Activated naive CD4-positive, alpha-beta T cell treated with Interleukin-2 at 50 U/mL for 16 hours (primary cell): Measurements from ENCODE around the gene MTHFD2L.
"Not testable (repeated sequence)": the region's sequence is repeated elsewhere in the genome, so short reads cannot be mapped to it uniquely, and the experiment has no call there.

Experiments used
- DNase-seq: peaks from one replicate; pipeline ENCODE4 v3.0.0-alpha.2; 2020

Gene MTHFD2L

GRCh38 chr4:74157561-74158465, at the start of gene MTHFD2L:
TSS of gene MTHFD2L (plus strand) at chr4:74158118. CDS start at chr4:74158139, 21 bp downstream.
- DNase-seq: peak; percentile 83

GRCh38 chr4:74108457-74109115, 49.3 kb upstream of the MTHFD2L start:
- no peak for DNase-seq

DNA sequence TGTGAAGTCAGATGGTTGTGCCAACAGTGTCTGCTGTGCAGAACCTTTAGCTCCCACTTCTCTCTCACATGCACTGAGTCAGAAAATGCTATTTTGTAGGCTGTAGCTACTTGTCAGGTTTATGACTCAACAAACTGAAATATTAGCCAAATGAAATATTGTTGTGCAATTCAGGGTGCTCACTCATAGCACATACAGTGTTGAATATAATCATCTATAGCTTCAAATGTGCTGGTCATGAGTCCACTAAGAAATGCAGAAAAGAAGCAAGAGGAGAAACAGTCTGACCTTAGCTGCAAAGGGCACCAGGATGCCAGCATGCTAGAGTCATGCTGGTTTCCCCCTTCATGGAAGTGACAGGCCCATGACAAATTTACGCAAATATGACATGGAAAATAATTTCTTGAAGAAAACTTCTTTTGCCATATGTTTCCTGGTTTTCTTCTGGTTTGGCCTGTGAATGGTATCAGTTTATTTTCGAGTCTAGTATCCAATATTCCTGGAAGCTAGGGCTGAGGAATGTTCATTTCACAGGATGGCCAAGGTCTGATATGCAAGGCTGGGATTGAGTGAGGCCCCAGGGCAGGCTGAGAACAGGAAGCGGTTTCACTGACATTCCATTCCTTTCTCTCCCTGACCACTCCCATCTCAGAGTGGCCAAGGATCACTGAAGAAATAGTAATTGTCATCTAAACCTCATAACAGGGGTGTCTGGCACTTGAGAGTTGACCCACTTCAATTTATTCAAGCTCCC, 48.6 kb upstream of the MTHFD2L start:
- DNase-seq: no peak

DNA sequence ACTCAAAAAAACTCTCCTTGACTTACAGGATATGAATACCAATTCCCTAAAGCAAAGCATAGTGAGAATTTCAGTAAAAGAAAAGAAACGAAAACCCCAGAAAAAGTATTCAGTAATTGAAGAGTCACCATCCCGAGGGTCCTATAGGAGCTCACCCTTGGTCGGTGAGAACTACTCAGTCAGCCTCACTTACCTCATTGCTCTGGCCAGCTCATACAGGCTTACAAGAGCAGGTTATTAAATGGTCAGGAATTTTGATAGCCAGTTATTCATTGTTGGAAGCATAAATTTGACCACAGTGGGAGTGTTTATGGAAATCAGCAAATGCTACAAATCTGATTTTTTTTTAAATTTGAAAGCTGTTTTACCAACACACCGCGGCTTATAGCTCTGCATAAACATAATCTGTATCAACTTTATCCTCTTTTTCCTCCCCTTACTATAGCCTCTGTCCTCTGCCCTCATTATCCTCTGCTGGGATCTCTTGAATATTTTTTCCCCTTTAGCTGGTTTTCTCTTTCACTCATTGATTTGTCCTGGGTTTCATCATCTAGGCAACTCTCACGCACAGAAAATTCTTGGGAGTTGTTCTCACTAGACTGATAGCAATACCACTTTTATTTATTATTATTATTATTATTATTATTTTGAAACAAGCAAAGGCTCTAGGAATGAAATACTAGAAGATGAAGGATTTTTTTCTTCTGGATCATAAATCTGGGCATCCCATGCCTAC, 47.9 kb upstream of the MTHFD2L start:
- no peak for DNase-seq

- no peak for DNase-seq
Measured at GRCh38 chr4:74110670-74111069, 47.2 kb upstream of the MTHFD2L start.

GRCh38 chr4:74111306-74111975, 46.5 kb upstream of the MTHFD2L start:
- DNase-seq: no peak

- DNase-seq: no peak
Measured at GRCh38 chr4:74111990-74112389, 45.9 kb upstream of the MTHFD2L start.

- no peak for DNase-seq
Measured at GRCh38 chr4:74112399-74113105, 45.4 kb upstream of the MTHFD2L start.

DNA sequence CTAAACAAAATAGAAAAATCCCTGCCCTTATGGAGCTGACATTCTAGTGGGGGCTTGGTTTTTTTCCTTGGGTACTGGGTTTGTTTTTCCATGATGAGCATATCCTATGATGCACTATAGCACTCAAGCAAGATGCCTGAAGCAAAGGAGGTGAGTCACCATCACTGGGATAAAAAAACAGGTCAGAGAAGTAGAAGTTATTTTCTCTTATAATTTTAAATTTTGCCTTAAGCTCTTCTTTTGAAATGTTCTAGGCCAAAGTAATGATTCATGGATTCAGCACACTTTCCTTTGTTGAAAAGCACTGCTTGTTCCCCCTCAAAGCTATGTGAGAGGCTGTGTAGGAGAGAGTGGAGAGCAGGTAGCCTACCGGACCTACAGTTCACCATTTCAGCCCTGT, 43.7 kb upstream of the MTHFD2L start:
- DNase-seq: no peak

DNA sequence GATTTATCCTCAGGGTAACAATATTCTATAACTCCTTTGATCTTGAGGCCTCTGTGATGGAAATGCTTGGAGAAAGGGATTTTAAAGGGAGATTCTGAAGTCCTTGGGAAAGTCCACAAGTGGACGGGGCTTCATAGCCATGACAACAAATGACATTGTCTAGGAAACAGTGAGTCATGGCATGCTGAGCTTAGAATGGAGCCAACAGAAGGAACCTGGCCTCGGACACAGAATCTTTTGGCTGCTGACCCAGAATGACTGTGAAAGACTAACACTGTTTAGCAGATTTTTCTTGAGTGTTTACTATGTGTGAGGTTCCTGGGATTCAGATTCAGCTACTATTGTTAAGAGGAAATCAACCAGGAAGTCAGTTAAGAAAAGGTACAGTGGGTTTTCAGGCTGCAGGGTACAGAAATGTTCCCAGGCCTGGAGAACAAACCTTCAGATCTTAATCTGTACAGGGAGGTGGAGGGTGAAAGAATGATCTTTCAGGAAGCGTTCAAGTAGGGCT, 40.8 kb upstream of the MTHFD2L start:
- no peak for DNase-seq

DNA sequence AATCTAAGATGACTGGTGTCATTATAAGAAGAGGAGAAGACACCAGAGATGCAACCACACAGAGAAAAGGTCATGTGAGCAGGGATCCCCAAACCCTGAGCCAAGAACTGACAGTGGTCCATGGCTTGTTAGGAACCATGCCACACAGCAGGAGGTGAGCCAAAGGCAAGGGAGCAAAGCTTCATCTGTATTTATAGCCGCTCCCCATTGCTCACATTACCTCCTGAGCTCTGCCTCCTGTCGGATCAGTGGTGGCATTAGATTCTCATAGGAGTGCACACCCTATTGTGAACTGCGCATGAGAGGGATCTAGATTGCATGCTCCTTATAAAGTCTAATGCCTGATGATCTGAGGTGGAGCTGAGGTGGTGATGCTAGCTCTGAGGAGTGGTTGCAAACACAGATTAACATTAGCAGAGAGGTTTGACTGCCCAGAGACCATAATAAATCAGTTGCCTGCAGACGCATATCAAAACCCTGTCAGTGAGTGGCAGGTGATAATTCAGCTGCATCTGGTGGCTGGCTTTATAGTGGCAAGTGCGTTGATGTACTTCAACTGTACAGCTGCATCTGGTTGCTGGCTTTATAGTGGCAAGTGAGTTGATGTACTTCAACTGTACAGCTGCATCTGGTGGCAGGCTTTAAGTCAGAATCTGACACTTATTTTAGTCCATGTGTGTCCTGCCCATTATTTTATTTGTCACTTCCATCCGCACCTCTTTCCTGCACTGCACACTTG, 39.1 kb upstream of the MTHFD2L start:
- no peak for DNase-seq

- no peak for DNase-seq
Measured at GRCh38 chr4:74120086-74120485, 37.8 kb upstream of the MTHFD2L start.

DNA sequence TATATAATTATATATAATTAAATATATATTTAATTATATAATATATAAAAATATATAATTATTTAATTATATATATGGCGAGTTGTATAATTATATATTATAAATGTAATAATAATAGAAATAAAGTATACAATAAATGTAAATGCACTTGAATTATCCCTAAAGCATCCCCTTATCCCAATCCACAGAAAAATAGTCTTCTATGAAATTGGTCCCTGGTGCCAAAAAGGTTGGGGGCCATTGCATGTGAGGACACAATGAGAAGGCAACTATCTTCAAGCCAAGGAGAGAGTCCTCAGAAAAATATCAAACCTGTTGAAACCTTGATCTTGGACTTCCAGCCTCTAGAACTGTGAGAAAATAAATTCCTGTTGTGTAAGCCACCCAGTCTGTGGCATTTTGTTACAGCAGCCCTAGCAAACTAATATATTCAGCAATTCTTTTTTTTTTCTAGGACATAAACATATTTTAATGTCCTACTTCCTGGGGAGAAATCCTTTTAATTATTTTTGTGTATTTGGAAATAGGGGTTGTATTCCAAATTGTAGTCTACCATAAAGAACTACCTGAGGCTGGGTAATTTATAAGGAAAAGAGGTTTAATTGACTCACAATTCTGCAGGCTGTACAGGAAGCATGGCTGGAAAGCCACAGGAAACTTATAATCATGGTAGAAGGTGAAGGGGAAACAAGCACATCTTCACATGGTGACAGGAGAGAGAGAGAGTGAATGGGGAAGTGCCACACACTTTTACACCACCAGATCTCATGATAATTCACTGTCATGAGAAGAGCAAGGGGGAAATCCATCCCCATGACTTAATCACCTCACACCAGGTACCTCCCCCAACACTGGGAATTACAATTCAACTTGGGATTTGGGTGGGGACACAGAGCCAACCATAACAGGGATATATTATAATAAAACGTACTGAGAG, 36.0 kb upstream of the MTHFD2L start:
- no peak for DNase-seq

DNA sequence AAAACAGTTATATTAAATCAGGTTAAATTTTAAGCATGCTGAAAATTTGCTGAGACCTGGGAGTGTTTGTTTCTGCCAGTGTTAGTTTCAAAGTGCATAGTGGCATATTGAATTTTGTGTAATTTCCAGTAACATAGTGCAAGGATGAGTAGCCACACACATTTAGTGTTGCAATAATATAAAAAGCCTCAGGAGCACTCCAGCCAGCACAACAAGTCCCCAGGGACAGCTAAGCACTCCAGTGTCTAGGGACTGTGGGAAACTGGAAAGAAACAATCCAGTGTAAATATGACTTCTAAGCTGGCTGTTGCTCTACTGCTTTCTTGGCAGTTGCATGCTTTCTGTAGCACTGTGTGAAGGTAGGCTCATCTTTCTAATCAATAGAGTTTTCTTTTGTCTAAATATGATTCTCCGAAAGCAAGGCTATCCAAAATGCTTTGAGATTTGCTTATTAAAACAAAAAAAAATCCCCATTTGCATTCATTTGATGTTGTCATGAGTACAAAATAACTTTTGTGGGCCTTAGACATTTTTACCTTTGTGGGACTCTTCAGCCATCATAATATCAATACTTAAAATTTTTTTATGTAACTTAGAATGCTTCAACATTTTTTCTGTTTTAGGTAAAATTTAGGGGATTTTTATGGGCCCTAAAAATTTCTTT, 34.7 kb upstream of the MTHFD2L start:
- DNase-seq: no peak

- no peak for DNase-seq
Measured at GRCh38 chr4:74125029-74125428, 32.9 kb upstream of the MTHFD2L start.

DNA sequence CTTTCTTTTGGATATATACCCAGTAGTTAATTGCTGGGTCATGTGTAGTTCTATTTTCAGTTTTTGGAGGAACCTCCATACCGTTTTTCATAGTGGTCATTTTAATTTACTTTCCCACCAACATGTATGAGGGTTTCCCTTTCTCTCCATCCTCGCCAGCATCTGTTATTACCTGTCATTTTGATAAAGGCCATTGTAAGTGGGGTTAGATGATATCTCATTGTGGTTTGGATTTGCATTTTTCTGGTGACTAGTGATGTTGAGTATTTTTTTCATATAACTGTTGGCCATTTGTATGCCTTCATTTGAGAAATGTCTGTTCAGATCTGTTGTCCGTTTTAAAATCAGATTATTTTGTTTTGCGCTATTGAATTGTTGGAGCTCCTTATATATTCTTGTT, 30.2 kb upstream of the MTHFD2L start:
- DNase-seq: no peak

- DNase-seq: not testable (repeated sequence)
Measured at GRCh38 chr4:74130843-74131242, 27.1 kb upstream of the MTHFD2L start.

- not testable (repeated sequence) for DNase-seq
Measured at GRCh38 chr4:74132188-74132587, 25.7 kb upstream of the MTHFD2L start.

- no peak for DNase-seq
Measured at GRCh38 chr4:74132944-74133343, 25.0 kb upstream of the MTHFD2L start.
